Activated T-cell treated with anti-CD3 and anti-CD28 coated beads, Interleukin-2, amount 50 U/mL, for 4 hours (primary cell): Measurements from ENCODE around the gene LDHAL6A. TPM values are rescaled to one million over a fixed set of nuclear protein-coding genes. Genes with fewer than 3 reads are reported as not detected.

Experiments used
- ATAC-seq, 2 donors: fragments of 200-7000 bp; cut with Tn5 transposase; one replicate each; pipeline ENCODE4 v1.10.0; 2021
- DNase-seq: peaks from one replicate; pipeline ENCODE4 v3.0.0-alpha.2; 2020
- H3K27me3 Mint-ChIP-seq: one replicate; pipeline ENCODE4 v1.8.0; 2021; ENCODE audit warnings: low read depth, mixed read lengths
- H3K36me3 Mint-ChIP-seq: one replicate; pipeline ENCODE4 v1.8.0; 2022; ENCODE audit warnings: mixed read lengths; ENCODE audit not compliant: insufficient read depth
- H3K4me1 Mint-ChIP-seq: one replicate; pipeline ENCODE4 v1.8.0; 2021; ENCODE audit warnings: low read depth, mixed read lengths
- H3K4me3 Mint-ChIP-seq: one replicate; pipeline ENCODE4 v1.8.0; 2021; ENCODE audit warnings: mild to moderate bottlenecking, moderate library complexity, mixed read lengths
- H3K9me3 Mint-ChIP-seq: one replicate; pipeline ENCODE4 v1.8.0; 2021; ENCODE audit warnings: mixed read lengths
- total RNA-seq, 3 donors: library from RNA; stranded (reverse); gene quantifications; one replicate each; pipeline ENCODE4 v1.2.1, GENCODE V29; 2021

Gene LDHAL6A
- total RNA-seq, 3 donors from 2014 or later = not detected

DNA sequence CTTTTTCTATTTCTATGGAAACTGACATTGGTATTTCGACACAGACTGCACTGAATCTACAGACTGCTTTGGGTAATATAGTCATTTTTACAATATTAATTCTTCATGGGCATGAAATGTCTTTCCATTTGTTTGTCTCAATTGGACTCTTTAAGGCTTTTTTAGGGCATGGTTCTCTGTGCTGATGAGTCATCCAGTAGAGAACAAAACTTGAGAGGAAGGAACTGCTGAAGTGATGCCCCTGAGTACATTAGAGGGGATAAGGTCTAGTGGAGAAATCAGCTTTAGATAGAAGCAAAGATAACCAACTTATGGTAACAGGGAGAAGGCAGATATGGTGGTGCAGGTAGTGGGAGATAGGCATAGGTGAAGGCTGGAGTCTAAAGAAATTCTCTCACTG is 46.0 kb downstream of the LDHAL6A start:
- H3K4me1 Mint-ChIP-seq = no peaks in the 10 kb centered on the region
- H3K27me3 Mint-ChIP-seq = no peaks in the 10 kb centered on the region
- H3K4me3 Mint-ChIP-seq = no peak overlapping the region
- ATAC-seq = no peak
- peaks cover 43% of the 10 kb centered on the region for H3K36me3 Mint-ChIP-seq
- H3K9me3 Mint-ChIP-seq = no peaks in the 10 kb centered on the region
- no peak for DNase-seq

DNA sequence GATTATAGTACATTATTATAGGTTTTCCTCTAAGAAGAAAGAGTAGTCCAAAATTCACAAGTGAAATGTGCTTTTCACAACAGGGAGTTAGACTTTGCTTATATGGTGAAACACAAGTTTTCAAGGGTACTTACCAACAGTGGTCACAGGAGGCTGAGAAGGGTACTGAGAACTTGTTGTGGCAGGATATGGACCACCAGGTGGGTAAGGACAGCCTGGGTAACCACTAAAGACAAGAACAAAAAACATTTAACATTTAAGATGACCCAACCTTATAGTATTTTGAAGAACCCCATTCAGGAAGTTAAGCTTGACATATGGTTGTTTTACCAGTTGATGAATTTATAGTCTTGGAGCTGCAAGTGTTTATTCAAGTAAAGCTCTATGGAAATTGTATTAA is 46.7 kb downstream of the LDHAL6A start:
- Mint-ChIP-seq H3K36me3 (peaks cover 47% of the 10 kb centered on the region), H3K4me1 (no peaks in the 10 kb centered on the region), H3K27me3 (no peaks in the 10 kb centered on the region), H3K4me3 (no peak overlapping the region), H3K9me3 (no peaks in the 10 kb centered on the region)
- DNase-seq (no peak), ATAC-seq (no peak)

- no peak overlapping the region for H3K4me3 Mint-ChIP-seq
- no peak for ATAC-seq
- no peaks in the 10 kb centered on the region for H3K27me3 Mint-ChIP-seq
Measured at GRCh38 chr11:18521122-18521521, 65.5 kb downstream of the LDHAL6A start.

DNA sequence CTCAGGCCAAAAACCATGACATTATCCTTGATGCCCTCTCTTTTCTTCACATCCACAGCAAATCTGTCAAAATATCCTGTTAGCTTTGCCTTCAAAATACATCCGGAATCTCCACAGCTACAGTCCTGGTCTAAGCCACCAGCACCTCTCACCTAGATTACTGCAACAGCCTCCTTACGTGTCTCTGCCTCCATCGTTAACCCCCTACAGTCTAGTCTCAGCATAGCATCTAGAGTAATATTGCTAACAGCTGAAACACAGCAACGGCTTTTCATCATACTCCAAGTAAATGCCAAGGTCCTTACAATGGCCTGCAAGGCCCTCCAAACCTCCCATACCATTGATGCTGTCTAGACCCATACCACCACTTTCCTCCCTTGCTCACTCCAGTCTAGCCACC is 66.7 kb downstream of the LDHAL6A start:
- peaks cover 41% of the 10 kb centered on the region for H3K4me1 Mint-ChIP-seq
- peaks cover 24% of the 10 kb centered on the region for H3K36me3 Mint-ChIP-seq
- no peaks in the 10 kb centered on the region for H3K27me3 Mint-ChIP-seq
- DNase-seq = no peak
- H3K9me3 Mint-ChIP-seq = no peaks in the 10 kb centered on the region
- no peak overlapping the region for H3K4me3 Mint-ChIP-seq
- ATAC-seq = no peak

More at GRCh38 chr11:18521122-18521521, 65.5 kb downstream of the LDHAL6A start:
- H3K36me3 Mint-ChIP-seq = peaks cover 24% of the 10 kb centered on the region
- no peaks in the 10 kb centered on the region for H3K9me3 Mint-ChIP-seq
- H3K4me1 Mint-ChIP-seq = peaks cover 37% of the 10 kb centered on the region
- DNase-seq = no peak

GRCh38 chr11:18523084-18523483 is 67.4 kb downstream of the LDHAL6A start:
- Mint-ChIP-seq H3K27me3 (no peaks in the 10 kb centered on the region), H3K36me3 (peaks cover 24% of the 10 kb centered on the region), H3K4me3 (no peak overlapping the region), H3K9me3 (no peaks in the 10 kb centered on the region), H3K4me1 (peaks cover 47% of the 10 kb centered on the region)
- DNase-seq (no peak), ATAC-seq (no peak)

- Mint-ChIP-seq H3K27me3 (no peaks in the 10 kb centered on the region), H3K36me3 (peaks cover 20% of the 10 kb centered on the region), H3K9me3 (no peaks in the 10 kb centered on the region), H3K4me3 (no peak overlapping the region), H3K4me1 (peaks cover 51% of the 10 kb centered on the region)
- no peak for DNase-seq
- no peak for ATAC-seq
Measured at GRCh38 chr11:18524248-18524647, 68.6 kb downstream of the LDHAL6A start.

- H3K36me3 Mint-ChIP-seq = peaks cover 18% of the 10 kb centered on the region
- no peaks in the 10 kb centered on the region for H3K9me3 Mint-ChIP-seq
- no peaks in the 10 kb centered on the region for H3K27me3 Mint-ChIP-seq
- DNase-seq (no peak), ATAC-seq (no peak)
- H3K4me3 Mint-ChIP-seq = peak overlapping the region; percentile 99
- peaks cover 43% of the 10 kb centered on the region for H3K4me1 Mint-ChIP-seq
Measured at GRCh38 chr11:18526130-18526520, 70.5 kb downstream of the LDHAL6A start.

- Mint-ChIP-seq H3K36me3 (peaks cover 18% of the 10 kb centered on the region), H3K4me3 (peak within 1 kb of the TSS; percentile 99), H3K4me1 (peaks cover 43% of the 10 kb centered on the region)
Measured at GRCh38 chr11:18526521-18527296, 71.1 kb downstream of the LDHAL6A start, which contains the start of gene TSG101. TSG101 (minus strand) TSS chr11:18526942; CDS start chr11:18526816, 126 bp downstream.

GRCh38 chr11:18527512-18527911 is 71.9 kb downstream of the LDHAL6A start:
- no peak for ATAC-seq
- DNase-seq = no peak
- H3K36me3 Mint-ChIP-seq = peaks cover 11% of the 10 kb centered on the region
- peaks cover 36% of the 10 kb centered on the region for H3K4me1 Mint-ChIP-seq
- H3K27me3 Mint-ChIP-seq = no peaks in the 10 kb centered on the region
- H3K4me3 Mint-ChIP-seq = peak overlapping the region; percentile 99
- H3K9me3 Mint-ChIP-seq = no peaks in the 10 kb centered on the region

More at GRCh38 chr11:18526521-18527296, 71.1 kb downstream of the LDHAL6A start, which contains the start of gene TSG101:
- peak; percentile 87 for DNase-seq
- no peaks in the 10 kb centered on the region for H3K27me3 Mint-ChIP-seq
- no peaks in the 10 kb centered on the region for H3K9me3 Mint-ChIP-seq
- peak; percentile 92 to 95 for ATAC-seq

Other genes with a start within 250 kb of the LDHAL6A start
- gene SAA4, start 219.1 kb upstream of the LDHAL6A start, total RNA-seq = not detected
- 1 to 10 TPM; 4.5 to 6.3 (median 5.0) TPM for gene SAA2, start 207.2 kb upstream of the LDHAL6A start, total RNA-seq
- 1 to 10 TPM; 4.3 to 6.1 (median 5.6) TPM for gene SAA1, start 189.6 kb upstream of the LDHAL6A start, total RNA-seq
- gene HPS5, start 133.7 kb upstream of the LDHAL6A start, total RNA-seq = 10 to 100 TPM; 15.9 to 17.3 (median 16.0) TPM
- 10 to 100 TPM; 52.4 to 58.0 (median 56.1) TPM for gene GTF2H1, start 133.3 kb upstream of the LDHAL6A start, total RNA-seq
- 1,000 to 10,000 TPM; 1,291 to 1,542 (median 1,369) TPM for gene LDHA, start 61.3 kb upstream of the LDHAL6A start, total RNA-seq
- gene LDHC, start 43.5 kb upstream of the LDHAL6A start, total RNA-seq = 1 to 10 TPM in 1 of 3 donors, not detected in 2; 1.8 TPM
- gene TSG101, start 71.1 kb downstream of the LDHAL6A start, total RNA-seq = 10 to 100 TPM; 44.9 to 48.1 (median 45.4) TPM
- gene UEVLD, start 132.9 kb downstream of the LDHAL6A start, total RNA-seq = 10 to 100 TPM in 2 of 3 donors, 1 to 10 TPM in 1; 9.5 to 11.6 (median 10.8) TPM
- under 1 TPM; 0.43 to 0.96 (median 0.61) TPM for gene MISFA, start 143.9 kb downstream of the LDHAL6A start, total RNA-seq
- 10 to 100 TPM; 24.5 to 30.2 (median 28.2) TPM for gene SPTY2D1, start 178.5 kb downstream of the LDHAL6A start, total RNA-seq
- gene TMEM86A, start 242.9 kb downstream of the LDHAL6A start, total RNA-seq = under 1 TPM; 0.13 to 0.38 (median 0.18) TPM